ENCODE results near the gene GAP43. TPM values are rescaled to one million over a fixed set of nuclear protein-coding genes. Genes with fewer than 3 reads are reported as not detected.

Gene GAP43
- total RNA-seq, 1 donor from 2014 or later, result 4.9 TPM

- intact Hi-C loops (cut with DNase I), result no loop called here
- H3K27ac ChIP-seq, result no peak overlapping the region
- no peak overlapping the region for H3K4me3 ChIP-seq
- DNase-seq (ENCODE audit: extremely low spot score in 2 of 2), result no peak
- TF ChIP-seq POLR2A (IDR thresholded peaks at IDR 0.05) (no peak), POLR2AphosphoS5 (IDR thresholded peaks at IDR 0.05; ENCODE audit: insufficient read depth in 1 of 2, low read depth in 1 of 2) (no peak)
- TF ChIP-seq, protein P1, sequence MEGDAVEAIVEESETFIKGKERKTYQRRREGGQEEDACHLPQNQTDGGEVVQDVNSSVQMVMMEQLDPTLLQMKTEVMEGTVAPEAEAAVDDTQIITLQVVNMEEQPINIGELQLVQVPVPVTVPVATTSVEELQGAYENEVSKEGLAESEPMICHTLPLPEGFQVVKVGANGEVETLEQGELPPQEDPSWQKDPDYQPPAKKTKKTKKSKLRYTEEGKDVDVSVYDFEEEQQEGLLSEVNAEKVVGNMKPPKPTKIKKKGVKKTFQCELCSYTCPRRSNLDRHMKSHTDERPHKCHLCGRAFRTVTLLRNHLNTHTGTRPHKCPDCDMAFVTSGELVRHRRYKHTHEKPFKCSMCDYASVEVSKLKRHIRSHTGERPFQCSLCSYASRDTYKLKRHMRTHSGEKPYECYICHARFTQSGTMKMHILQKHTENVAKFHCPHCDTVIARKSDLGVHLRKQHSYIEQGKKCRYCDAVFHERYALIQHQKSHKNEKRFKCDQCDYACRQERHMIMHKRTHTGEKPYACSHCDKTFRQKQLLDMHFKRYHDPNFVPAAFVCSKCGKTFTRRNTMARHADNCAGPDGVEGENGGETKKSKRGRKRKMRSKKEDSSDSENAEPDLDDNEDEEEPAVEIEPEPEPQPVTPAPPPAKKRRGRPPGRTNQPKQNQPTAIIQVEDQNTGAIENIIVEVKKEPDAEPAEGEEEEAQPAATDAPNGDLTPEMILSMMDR (IDR thresholded peaks at IDR 0.05), result no peak
- H3K36me3 ChIP-seq, result no peaks in the 10 kb centered on the region
- H3K27me3 ChIP-seq, result no peaks in the 10 kb centered on the region
- H3K9me3 ChIP-seq, result no peaks in the 10 kb centered on the region
- no peaks in the 10 kb centered on the region for H3K4me1 ChIP-seq
Observed at GRCh38 chr3:115598216-115598615, 25.1 kb upstream of the GAP43 start.

GRCh38 chr3:115602194-115602593, 21.1 kb upstream of the GAP43 start:
- Histone ChIP-seq H3K27ac (no peak overlapping the region), H3K27me3 (no peaks in the 10 kb centered on the region)
- intact Hi-C loops (cut with DNase I), result no loop called here

DNA sequence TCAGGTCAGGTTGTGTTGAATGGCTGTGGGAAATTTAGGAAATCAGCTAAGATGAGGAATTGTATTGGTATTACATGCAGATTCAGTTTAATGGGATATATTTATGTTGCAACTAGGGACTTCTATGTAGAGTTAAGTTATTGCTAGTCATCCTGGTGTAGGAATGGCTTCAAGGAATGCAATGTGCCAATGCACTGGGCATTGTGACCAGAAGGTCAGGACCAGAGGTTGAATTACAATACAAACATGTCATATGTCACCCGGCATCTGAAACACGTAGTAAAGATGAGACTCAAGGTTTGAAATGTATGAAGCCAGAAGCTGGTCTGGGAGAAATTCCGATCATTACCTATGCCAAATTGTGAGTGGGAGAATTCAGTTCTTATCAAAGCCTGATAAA, 11.7 kb upstream of the GAP43 start:
- DNase-seq (ENCODE audit: extremely low spot score in 2 of 2), result no peak
- TF ChIP-seq POLR2A (IDR thresholded peaks at IDR 0.05), result no peak
- TF ChIP-seq, protein P1 (IDR thresholded peaks at IDR 0.05), result no peak
- TF ChIP-seq POLR2AphosphoS5 (IDR thresholded peaks at IDR 0.05; ENCODE audit: insufficient read depth in 1 of 2, low read depth in 1 of 2), result no peak
- Histone ChIP-seq H3K27ac (no peak overlapping the region), H3K4me1 (no peaks in the 10 kb centered on the region), H3K9me3 (no peaks in the 10 kb centered on the region), H3K27me3 (no peaks in the 10 kb centered on the region), H3K36me3 (no peaks in the 10 kb centered on the region), H3K4me3 (no peak overlapping the region)
- intact Hi-C loops (cut with DNase I), result no loop called here

More at GRCh38 chr3:115602194-115602593, 21.1 kb upstream of the GAP43 start:
- no peak for DNase-seq (ENCODE audit: extremely low spot score in 2 of 2)
- H3K9me3 ChIP-seq, result no peaks in the 10 kb centered on the region
- TF ChIP-seq POLR2A (IDR thresholded peaks at IDR 0.05), result no peak
- TF ChIP-seq, protein P1 (IDR thresholded peaks at IDR 0.05), result no peak
- no peaks in the 10 kb centered on the region for H3K36me3 ChIP-seq
- no peak overlapping the region for H3K4me3 ChIP-seq
- no peaks in the 10 kb centered on the region for H3K4me1 ChIP-seq

DNA sequence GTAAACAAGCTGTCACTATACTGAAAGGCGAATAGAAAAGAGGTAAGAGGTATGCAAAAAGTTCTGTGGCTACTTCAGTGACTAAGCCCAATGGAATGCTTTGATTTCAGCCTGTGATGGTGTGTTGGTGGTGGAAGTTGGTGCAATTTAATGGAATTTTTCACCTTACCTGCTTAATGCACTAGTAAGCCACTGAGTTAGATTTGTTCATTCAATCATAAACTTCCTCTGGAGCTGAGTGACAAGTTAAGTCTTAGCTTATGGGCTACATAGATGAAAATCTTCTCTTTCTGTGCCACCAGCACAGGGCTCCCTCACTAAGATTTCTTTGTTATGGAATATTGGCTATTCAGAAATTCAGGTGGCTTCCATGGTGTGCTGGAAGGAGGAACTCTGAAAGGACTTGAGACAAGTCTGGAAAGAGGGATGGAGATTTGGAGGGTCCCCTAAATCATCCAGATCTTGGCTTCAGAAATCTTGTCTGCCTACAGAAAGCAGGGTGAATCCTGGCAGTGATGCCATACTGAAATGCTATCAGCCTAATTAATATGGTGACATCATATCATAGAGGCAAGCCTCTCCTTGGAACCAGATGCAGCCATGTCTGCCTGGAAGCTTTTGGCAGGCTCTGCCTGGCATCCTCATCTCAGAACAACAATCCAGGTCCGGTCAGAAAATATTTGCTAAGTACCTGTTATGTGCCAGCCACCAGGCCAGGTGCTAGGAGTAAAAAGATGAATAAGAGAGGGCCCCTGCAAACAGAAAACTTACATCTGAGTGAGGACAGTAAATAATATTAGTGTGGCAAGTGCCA, 8.1 kb upstream of the GAP43 start:
- H3K9me3 ChIP-seq, result no peaks in the 10 kb centered on the region
- DNase-seq (ENCODE audit: extremely low spot score in 2 of 2), result no peak
- no peaks in the 10 kb centered on the region for H3K27me3 ChIP-seq
- H3K36me3 ChIP-seq, result no peaks in the 10 kb centered on the region
- H3K4me1 ChIP-seq, result no peaks in the 10 kb centered on the region
- intact Hi-C loops (cut with DNase I), result no loop called here
- TF ChIP-seq POLR2AphosphoS5 (IDR thresholded peaks at IDR 0.05; ENCODE audit: insufficient read depth in 1 of 2, low read depth in 1 of 2) (no peak), POLR2A (IDR thresholded peaks at IDR 0.05) (no peak)
- TF ChIP-seq, protein P1 (IDR thresholded peaks at IDR 0.05), result no peak
- H3K27ac ChIP-seq, result no peak overlapping the region
- no peak overlapping the region for H3K4me3 ChIP-seq

GRCh38 chr3:115616461-115616860, 6.8 kb upstream of the GAP43 start:
- no peaks in the 10 kb centered on the region for H3K9me3 ChIP-seq
- no peak overlapping the region for H3K4me3 ChIP-seq
- intact Hi-C loops (cut with DNase I), result no loop called here
- H3K27ac ChIP-seq, result no peak overlapping the region
- no peaks in the 10 kb centered on the region for H3K27me3 ChIP-seq
- DNase-seq (ENCODE audit: extremely low spot score in 2 of 2), result no peak
- H3K36me3 ChIP-seq, result no peaks in the 10 kb centered on the region
- TF ChIP-seq POLR2AphosphoS5 (IDR thresholded peaks at IDR 0.05; ENCODE audit: insufficient read depth in 1 of 2, low read depth in 1 of 2) (no peak), POLR2A (IDR thresholded peaks at IDR 0.05) (no peak)
- TF ChIP-seq, protein P1 (IDR thresholded peaks at IDR 0.05), result no peak
- H3K4me1 ChIP-seq, result no peaks in the 10 kb centered on the region

All from vagina (tissue), 2 donors.